Stomach (tissue), 4 donors: Measurements from ENCODE around the gene C10orf105.

ENCODE experiments used
- CTCF ChIP-seq, 7 experiments: fragments of 450-650 bp in 4 of 7; fragments of 200-600 bp in 3 of 7; sonication (generic) in 3 of 7; IDR thresholded peaks; one replicate each; pipeline ENCODE4 v1.5.1; 2016 to 2019; ENCODE audit warnings: antibody characterized with exemption in 7 of 7, control low read depth in 2 of 7, mild to moderate bottlenecking in 1 of 7
- EP300 ChIP-seq: sonication (generic); formaldehyde crosslinking; IDR thresholded peaks from one replicate; pipeline ENCODE4 v1.6.1; 2017; ENCODE audit warnings: antibody characterized with exemption
- POLR2A ChIP-seq, 4 donors: fragments of 450-650 bp; IDR thresholded peaks; one replicate each; pipeline ENCODE4 v1.6.1; 2016; ENCODE audit warnings: antibody characterized with exemption in 4 of 4, control low read depth in 2 of 4, mild to moderate bottlenecking in 1 of 4, moderate library complexity in 1 of 4
- POLR2AphosphoS5 ChIP-seq, 3 donors: sonication (generic); formaldehyde crosslinking; IDR thresholded peaks; one replicate each; pipeline ENCODE4 v1.6.1; 2016; ENCODE audit warnings: antibody characterized with exemption in 3 of 3

- TF ChIP-seq CTCF (IDR thresholded peaks at IDR 0.05): no peak
- TF ChIP-seq POLR2A (IDR thresholded peaks at IDR 0.05): no peak
- no peak for TF ChIP-seq EP300
- no peak for TF ChIP-seq POLR2AphosphoS5 (IDR thresholded peaks at IDR 0.05)
Observed at GRCh38 chr10:71713135-71714030, 6.2 kb downstream of the C10orf105 start.
